Transverse colon (tissue), 4 donors: ENCODE data around the gene SPACDR.

Experiments used
- CTCF ChIP-seq, 5 experiments: fragments of 200-600 bp in 3 of 5; fragments of 450-650 bp in 2 of 5; sonication (generic) in 3 of 5; IDR thresholded peaks; 1 replicate in 2 of 5; 2 replicates in 3 of 5; pipeline ENCODE4 v1.5.1; 2016 to 2017; ENCODE audit warnings: antibody characterized with exemption in 5 of 5, inconsistent platforms in 3 of 5, mild to moderate bottlenecking in 2 of 5, moderate library complexity in 1 of 5
- POLR2A ChIP-seq: fragments of 450-650 bp; IDR thresholded peaks from one replicate; pipeline ENCODE4 v1.6.1; 2016; ENCODE audit warnings: antibody characterized with exemption, mild to moderate bottlenecking, moderate library complexity
- POLR2AphosphoS5 ChIP-seq, 3 donors: sonication (generic); formaldehyde crosslinking; IDR thresholded peaks; one replicate each; pipeline ENCODE4 v1.6.1; 2016; ENCODE audit warnings: antibody characterized with exemption in 3 of 3

- TF ChIP-seq CTCF (IDR thresholded peaks at IDR 0.05) = no peak
- no peak for TF ChIP-seq POLR2AphosphoS5 (IDR thresholded peaks at IDR 0.05)
- TF ChIP-seq POLR2A = no peak
These were observed 11.5 kb downstream of the SPACDR start for GRCh38 chr7:100452513-100452912.
